Uterus (tissue), 4 donors: ENCODE data around the gene TMEM120B. TPM values are rescaled to one million over a fixed set of nuclear protein-coding genes. Genes with fewer than 3 reads are reported as not detected.

Source experiments
- DNase-seq, 2 donors: peaks; one replicate each; pipeline ENCODE4 v3.0.0-alpha.2; 2019 to 2020
- H3K27ac ChIP-seq, 2 donors: fragments of 200-600 bp; sonication (generic); 1 replicate in 1 of 2; 2 replicates in 1 of 2; pipeline ENCODE4 v1.5.1; 2016 to 2018
- H3K27me3 ChIP-seq, 2 donors: fragments of 200-600 bp; sonication (generic); one replicate each; pipeline ENCODE4 v1.5.1; 2018 to 2019; ENCODE audit warnings: control low read depth in 1 of 2
- H3K36me3 ChIP-seq, 2 donors: fragments of 200-600 bp; sonication (generic); one replicate each; pipeline ENCODE4 v1.5.1; 2019; ENCODE audit warnings: control low read depth in 1 of 2
- H3K4me1 ChIP-seq, 2 donors: fragments of 200-600 bp; sonication (generic); one replicate each; pipeline ENCODE4 v1.5.1; 2018 to 2019; ENCODE audit warnings: control low read depth in 1 of 2
- H3K4me3 ChIP-seq, 2 donors: fragments of 200-600 bp; sonication (generic); 1 replicate in 1 of 2; 2 replicates in 1 of 2; pipeline ENCODE4 v1.5.1; 2018 to 2019; ENCODE audit warnings: mild to moderate bottlenecking in 1 of 2
- H3K9me3 ChIP-seq, 2 donors: fragments of 200-600 bp; sonication (generic); one replicate each; pipeline ENCODE4 v1.5.1; 2019; ENCODE audit warnings: control low read depth in 1 of 2
- CTCF ChIP-seq, 4 experiments: fragments of 200-600 bp in 2 of 4; fragments of 450-650 bp in 2 of 4; sonication (generic) in 2 of 4; IDR thresholded peaks; one replicate each; pipeline ENCODE4 v1.5.1; 2016 to 2019; ENCODE audit warnings: antibody characterized with exemption in 4 of 4, mild to moderate bottlenecking in 2 of 4, moderate library complexity in 1 of 4
- POLR2A ChIP-seq, 2 donors: fragments of 450-650 bp; IDR thresholded peaks; one replicate each; pipeline ENCODE4 v1.6.1; 2016; ENCODE audit warnings: antibody characterized with exemption in 2 of 2, mild to moderate bottlenecking in 1 of 2, moderate library complexity in 1 of 2
- intact Hi-C: fragments of 100-400 bp; cut with DNase I; formaldehyde crosslinking; loops from one replicate; pipeline ENCODE4 v1.15.1; 2023; ENCODE audit warnings: low total_unique reads
- total RNA-seq, 4 donors: library from RNA; depleted of rRNA in 3 of 4; stranded (reverse); fragments of >200 nt in 3 of 4; gene quantifications; one replicate each; pipeline versions ENCODE4 v1.1.0 to v1.2.4, GENCODE V29; 2014 to 2023
- donor health status: DM: yes; HTN: yes; CAD: no.

The TMEM120B gene
- total RNA-seq, 4 donors from 2014 or later = 1.0 to 35.2 (median 19.6) TPM

- Histone ChIP-seq H3K27ac (peak overlapping the region; percentile 68 to 84), H3K9me3 (no peaks in the 10 kb centered on the region), H3K36me3 (no peaks in the 10 kb centered on the region), H3K27me3 (no peaks in the 10 kb centered on the region), H3K4me3 (no peak overlapping the region), H3K4me1 (peaks cover 0 to 6% of the 10 kb centered on the region in 2 donors)
- intact Hi-C loops = no loop called here
- TF ChIP-seq CTCF (IDR thresholded peaks at IDR 0.05) = no peak
- TF ChIP-seq POLR2A (IDR thresholded peaks at IDR 0.05) = no peak
- peak; percentile 31 to 33 for DNase-seq
Measured at GRCh38 chr12:121748218-121748570, 35.6 kb downstream of the TMEM120B start.

- DNase-seq = peak; percentile 72 to 82
- peak overlapping the region; percentile 68 to 84 for H3K27ac ChIP-seq
- H3K9me3 ChIP-seq = no peaks in the 10 kb centered on the region
- TF ChIP-seq CTCF (IDR thresholded peaks at IDR 0.05) = no peak
- no peak for TF ChIP-seq POLR2A (IDR thresholded peaks at IDR 0.05)
- intact Hi-C loops = no loop called here
- H3K27me3 ChIP-seq = no peaks in the 10 kb centered on the region
- peaks cover 0 to 6% of the 10 kb centered on the region in 2 donors for H3K4me1 ChIP-seq
- no peaks in the 10 kb centered on the region for H3K36me3 ChIP-seq
- no peak overlapping the region for H3K4me3 ChIP-seq
Measured at GRCh38 chr12:121748571-121749265, 36.2 kb downstream of the TMEM120B start.

- H3K27ac ChIP-seq = peak overlapping the region; percentile 68 to 84
- intact Hi-C loops = no loop called here
- peaks cover 0 to 6% of the 10 kb centered on the region in 2 donors for H3K4me1 ChIP-seq
Measured at GRCh38 chr12:121749267-121749666, 36.7 kb downstream of the TMEM120B start.

GRCh38 chr12:121750507-121750955, 38.0 kb downstream of the TMEM120B start:
- no peaks in the 10 kb centered on the region for H3K27me3 ChIP-seq

More at GRCh38 chr12:121749267-121749666, 36.7 kb downstream of the TMEM120B start:
- H3K9me3 ChIP-seq = no peaks in the 10 kb centered on the region
- H3K27me3 ChIP-seq = no peaks in the 10 kb centered on the region
- H3K4me3 ChIP-seq = no peak overlapping the region
- DNase-seq = no peak
- TF ChIP-seq CTCF (IDR thresholded peaks at IDR 0.05) (no peak), POLR2A (IDR thresholded peaks at IDR 0.05) (no peak)
- H3K36me3 ChIP-seq = no peaks in the 10 kb centered on the region

More at GRCh38 chr12:121750507-121750955, 38.0 kb downstream of the TMEM120B start:
- Histone ChIP-seq H3K9me3 (no peaks in the 10 kb centered on the region), H3K27ac (no peak overlapping the region), H3K4me1 (peaks cover 0 to 6% of the 10 kb centered on the region in 2 donors), H3K4me3 (no peak overlapping the region), H3K36me3 (no peaks in the 10 kb centered on the region)
- TF ChIP-seq CTCF (IDR thresholded peaks at IDR 0.05) = no peak
- TF ChIP-seq POLR2A (IDR thresholded peaks at IDR 0.05) = no peak
- intact Hi-C loops = no loop called here
- no peak for DNase-seq
